Thyroid gland (tissue), 4 donors: ENCODE data around the gene STOX2. TPM values are rescaled to one million over a fixed set of nuclear protein-coding genes. Genes with fewer than 3 reads are reported as not detected.

Experiments
- DNase-seq, 2 donors: peaks; one replicate each; pipeline ENCODE4 v3.0.0-alpha.2; 2019
- H3K27ac ChIP-seq, 3 donors: fragments of 200-600 bp; sonication (generic); 1 replicate in 2 of 3; 2 replicates in 1 of 3; pipeline ENCODE4 v1.5.1; 2016 to 2019; ENCODE audit warnings: mild to moderate bottlenecking in 1 of 3, moderate library complexity in 1 of 3
- H3K27me3 ChIP-seq: fragments of 200-600 bp; sonication (generic); one replicate; pipeline ENCODE4 v1.5.1; 2019
- H3K36me3 ChIP-seq, 2 donors: fragments of 200-600 bp; sonication (generic); one replicate each; pipeline ENCODE4 v1.5.1; 2016 to 2019
- H3K4me1 ChIP-seq, 2 donors: fragments of 200-600 bp; sonication (generic); one replicate each; pipeline ENCODE4 v1.5.1; 2017 to 2019
- H3K4me3 ChIP-seq, 3 donors: fragments of 200-600 bp; sonication (generic); replicated peaks in 1 of 3; 1 replicate in 2 of 3; 2 replicates in 1 of 3; pipeline ENCODE4 v1.5.1; 2016; ENCODE audit warnings: mild to moderate bottlenecking in 1 of 3
- H3K9me3 ChIP-seq: fragments of 200-600 bp; sonication (generic); one replicate; pipeline ENCODE4 v1.5.1; 2017
- POLR2A ChIP-seq, 2 donors: fragments of 450-650 bp; IDR thresholded peaks; one replicate each; pipeline ENCODE4 v1.6.1; 2017; ENCODE audit warnings: antibody characterized with exemption in 2 of 2, mild to moderate bottlenecking in 2 of 2, moderate library complexity in 1 of 2
- WGBS, 2 donors: methylation state at CpG; one replicate each; pipeline ENCODE4 v1.1.5; 2017; 5-methylcytosine and 5-hydroxymethylcytosine counted together
- intact Hi-C: fragments of 100-400 bp; cut with DNase I; formaldehyde crosslinking; loops from one replicate; pipeline ENCODE4 v1.15.1; 2023
- total RNA-seq, 4 donors: library from RNA; depleted of rRNA; stranded (reverse); fragments of >200 nt; gene quantifications; one replicate each; pipeline ENCODE4 v1.2.3, GENCODE V29; 2016
- TF ChIP-seq, protein P1 (sequence below), 6 experiments: fragments of 200-600 bp in 3 of 6; fragments of 450-650 bp in 3 of 6; sonication (generic) in 3 of 6; IDR thresholded peaks; one replicate each; pipeline ENCODE4 v1.5.1; 2016 to 2019; ENCODE audit warnings: antibody characterized with exemption in 6 of 6, mild to moderate bottlenecking in 2 of 6, inconsistent platforms in 1 of 6, moderate library complexity in 1 of 6

STOX2 gene
- total RNA-seq, 4 donors from 2014 or later: 27.3 to 57.7 (median 43.3) TPM

DNA sequence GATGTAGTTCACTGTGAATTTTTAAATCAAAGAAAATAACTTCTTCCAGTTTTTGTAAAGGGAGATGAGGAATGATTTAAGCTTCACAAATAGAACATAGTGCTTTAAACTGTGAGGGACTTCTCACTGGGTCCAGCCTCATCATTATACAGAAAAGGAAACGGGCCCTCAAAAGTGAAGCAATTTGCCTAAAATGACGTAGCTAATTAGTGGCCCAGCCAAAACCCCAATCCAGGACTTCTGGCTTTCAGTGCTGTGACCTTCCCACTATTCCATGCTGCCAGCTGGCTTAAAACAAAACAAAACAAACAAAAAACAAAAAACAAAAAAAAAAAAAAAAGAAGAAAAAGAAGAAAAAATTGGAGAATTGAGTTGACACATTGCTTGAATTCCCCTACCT is 45.0 kb upstream of the STOX2 start:
- Histone ChIP-seq H3K4me1 (peaks cover 20 to 25% of the 10 kb centered on the region in 2 donors), H3K36me3 (no peaks in the 10 kb centered on the region), H3K27ac (peak overlapping the region in 1 of 3 donors; percentile 83), H3K27me3 (no peaks in the 10 kb centered on the region), H3K9me3 (no peaks in the 10 kb centered on the region), H3K4me3 (no peak overlapping the region)
- 59 to 77% methylated on average over 2 of the region's 2 CpGs for WGBS, 2 donors
- TF ChIP-seq, protein P1, sequence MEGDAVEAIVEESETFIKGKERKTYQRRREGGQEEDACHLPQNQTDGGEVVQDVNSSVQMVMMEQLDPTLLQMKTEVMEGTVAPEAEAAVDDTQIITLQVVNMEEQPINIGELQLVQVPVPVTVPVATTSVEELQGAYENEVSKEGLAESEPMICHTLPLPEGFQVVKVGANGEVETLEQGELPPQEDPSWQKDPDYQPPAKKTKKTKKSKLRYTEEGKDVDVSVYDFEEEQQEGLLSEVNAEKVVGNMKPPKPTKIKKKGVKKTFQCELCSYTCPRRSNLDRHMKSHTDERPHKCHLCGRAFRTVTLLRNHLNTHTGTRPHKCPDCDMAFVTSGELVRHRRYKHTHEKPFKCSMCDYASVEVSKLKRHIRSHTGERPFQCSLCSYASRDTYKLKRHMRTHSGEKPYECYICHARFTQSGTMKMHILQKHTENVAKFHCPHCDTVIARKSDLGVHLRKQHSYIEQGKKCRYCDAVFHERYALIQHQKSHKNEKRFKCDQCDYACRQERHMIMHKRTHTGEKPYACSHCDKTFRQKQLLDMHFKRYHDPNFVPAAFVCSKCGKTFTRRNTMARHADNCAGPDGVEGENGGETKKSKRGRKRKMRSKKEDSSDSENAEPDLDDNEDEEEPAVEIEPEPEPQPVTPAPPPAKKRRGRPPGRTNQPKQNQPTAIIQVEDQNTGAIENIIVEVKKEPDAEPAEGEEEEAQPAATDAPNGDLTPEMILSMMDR (IDR thresholded peaks at IDR 0.05): no peak
- TF ChIP-seq POLR2A (IDR thresholded peaks at IDR 0.05): no peak
- DNase-seq: no peak
- intact Hi-C loops: no loop called here

DNA sequence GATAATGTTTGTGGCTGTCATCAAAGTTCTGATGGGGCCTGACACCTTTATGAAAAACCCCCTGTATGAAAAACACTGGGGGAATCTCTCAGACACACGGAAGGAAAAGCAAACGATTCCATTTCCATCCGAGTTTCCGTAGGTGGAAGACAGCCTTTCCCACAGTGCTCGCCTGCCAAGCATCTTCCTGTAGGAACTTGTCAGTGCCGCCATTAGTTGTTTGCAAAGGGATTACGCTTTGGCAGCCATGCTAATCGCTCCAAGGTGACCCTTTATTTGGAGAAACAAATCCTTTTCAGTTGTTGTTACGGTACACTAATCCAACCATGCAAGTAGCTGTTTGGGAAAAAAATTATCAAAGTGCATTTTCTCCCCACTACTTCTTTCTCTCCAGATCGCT is 44.4 kb upstream of the STOX2 start:
- Histone ChIP-seq H3K4me1 (peaks cover 20 to 25% of the 10 kb centered on the region in 2 donors), H3K36me3 (no peaks in the 10 kb centered on the region), H3K27ac (peak overlapping the region; percentile 62 to 83 (median 74)), H3K9me3 (no peaks in the 10 kb centered on the region), H3K4me3 (no peak overlapping the region), H3K27me3 (no peaks in the 10 kb centered on the region)
- DNase-seq: peak; percentile 47 to 67
- TF ChIP-seq POLR2A (IDR thresholded peaks at IDR 0.05): no peak
- TF ChIP-seq, protein P1 (IDR thresholded peaks at IDR 0.05): no peak
- intact Hi-C loops: no loop called here
- 28 to 40% methylated on average over 10 of the region's 10 CpGs for WGBS, 2 donors

DNA sequence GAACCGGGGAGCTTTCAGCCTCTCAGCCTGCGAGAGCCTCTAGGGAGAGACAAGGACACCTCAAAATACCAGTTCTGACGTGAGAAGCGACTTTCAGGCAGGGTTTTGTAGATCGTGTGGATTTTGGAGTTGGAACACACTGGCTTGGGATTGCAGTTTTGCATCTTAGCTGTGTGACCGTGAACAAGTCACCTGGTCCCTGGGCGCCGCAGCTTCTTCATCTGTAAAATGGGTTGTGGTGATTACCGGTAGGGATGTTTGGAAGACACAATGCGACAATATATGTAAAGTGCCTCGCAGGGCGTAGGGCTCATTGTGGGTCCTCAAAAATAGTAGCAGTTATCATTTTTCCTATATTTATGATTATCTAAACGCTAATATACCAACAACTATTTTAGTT is 43.7 kb upstream of the STOX2 start:
- H3K36me3 ChIP-seq: no peaks in the 10 kb centered on the region

DNA sequence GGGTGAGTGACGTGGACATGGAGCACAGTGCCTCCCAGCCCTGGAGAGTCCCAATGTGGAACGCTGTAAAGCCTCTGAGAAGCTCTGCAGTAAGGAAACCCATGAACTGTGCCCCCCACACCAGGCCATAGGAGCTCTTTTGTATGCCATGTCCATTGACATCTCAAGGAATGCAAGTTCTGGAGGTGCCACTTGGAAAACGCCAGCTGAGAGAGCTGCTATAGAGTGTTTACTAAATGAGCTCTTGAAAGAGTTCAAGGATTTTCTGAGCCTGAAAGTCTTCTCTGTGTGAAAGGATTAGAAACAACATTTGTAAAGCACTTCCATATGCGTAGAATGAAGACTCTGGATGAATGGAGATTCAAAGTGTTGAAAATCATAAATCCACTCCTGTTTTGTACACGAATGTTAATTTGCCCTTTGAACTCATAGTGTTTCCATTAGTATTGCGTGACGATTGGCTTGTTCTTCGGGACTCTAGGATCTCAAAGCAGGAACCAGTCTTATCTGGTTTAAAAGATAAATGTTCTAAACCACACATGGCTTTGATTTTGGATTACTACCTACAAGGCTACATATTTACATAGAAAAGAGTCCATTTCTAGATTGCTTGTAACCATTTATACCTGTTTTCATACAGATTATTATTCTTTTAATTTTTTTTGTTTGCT is 41.8 kb upstream of the STOX2 start:
- no peak for TF ChIP-seq POLR2A (IDR thresholded peaks at IDR 0.05)
- TF ChIP-seq, protein P1 (IDR thresholded peaks at IDR 0.05): no peak
- DNase-seq: peak; percentile 19 to 27
- Histone ChIP-seq H3K4me1 (peaks cover 20 to 31% of the 10 kb centered on the region in 2 donors), H3K36me3 (no peaks in the 10 kb centered on the region), H3K27ac (peak overlapping the region; percentile 1 to 47 (median 41)), H3K4me3 (no peak overlapping the region), H3K27me3 (no peaks in the 10 kb centered on the region), H3K9me3 (no peaks in the 10 kb centered on the region)
- intact Hi-C loops: no loop called here
- whole genome bisulfite sequencing, 2 donors: 49 to 50% methylated on average over 8 of the region's 8 CpGs

More for the DNA sequence above, 43.7 kb upstream of the STOX2 start:
- no peak for TF ChIP-seq POLR2A (IDR thresholded peaks at IDR 0.05)
- TF ChIP-seq, protein P1 (IDR thresholded peaks at IDR 0.05): no peak
- Histone ChIP-seq H3K4me3 (no peak overlapping the region), H3K27me3 (no peaks in the 10 kb centered on the region), H3K9me3 (no peaks in the 10 kb centered on the region), H3K27ac (peak overlapping the region; percentile 62 to 83 (median 74)), H3K4me1 (peaks cover 20 to 25% of the 10 kb centered on the region in 2 donors)
- DNase-seq: no peak
- intact Hi-C loops: no loop called here
- 95% methylated on average over 13 of the region's 13 CpGs for WGBS, 2 donors

DNA sequence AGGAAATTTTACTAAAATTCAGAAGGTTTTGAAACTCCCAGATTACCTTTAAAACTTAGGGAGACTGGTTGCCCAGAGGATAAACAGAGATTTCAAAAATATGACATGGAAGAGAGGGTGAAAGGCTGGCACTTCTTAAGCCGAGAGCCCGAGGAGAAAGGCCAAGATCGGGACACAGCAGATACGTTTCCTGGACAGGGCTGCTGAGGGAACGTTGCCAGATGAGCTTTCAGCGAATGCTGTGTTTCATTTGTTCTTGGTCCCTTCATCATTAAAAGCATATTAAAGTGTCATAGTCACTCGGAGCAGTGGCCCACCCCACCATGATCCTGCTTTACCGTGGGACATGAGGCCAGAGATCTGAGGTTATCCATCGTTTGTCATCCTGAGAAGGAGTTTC is 37.9 kb upstream of the STOX2 start:
- no peak for DNase-seq
- Histone ChIP-seq H3K9me3 (no peaks in the 10 kb centered on the region), H3K4me3 (no peak overlapping the region), H3K36me3 (no peaks in the 10 kb centered on the region), H3K4me1 (peaks cover 9 to 19% of the 10 kb centered on the region in 2 donors), H3K27ac (no peak overlapping the region), H3K27me3 (no peaks in the 10 kb centered on the region)
- TF ChIP-seq, protein P1 (IDR thresholded peaks at IDR 0.05): no peak
- no peak for TF ChIP-seq POLR2A (IDR thresholded peaks at IDR 0.05)
- WGBS, 2 donors: 52 to 65% methylated on average over 9 of the region's 9 CpGs
- intact Hi-C loops: no loop called here
